NCI-H187 (cell line): ENCODE measurements around the gene DIPK1A.

Source experiments
- DNase-seq, 2 experiments: peaks; one replicate each; lab custom pipeline; 2025; lab: John Stamatoyannopoulos, UW

The DIPK1A gene

GRCh38 chr1:92952714-92953113 is 8.5 kb downstream of the DIPK1A start:
- DNase-seq = no peak

GRCh38 chr1:92951141-92951582 is 10.1 kb downstream of the DIPK1A start:
- no peak for DNase-seq

GRCh38 chr1:92949937-92950817 is 11.1 kb downstream of the DIPK1A start:
- DNase-seq = no peak

GRCh38 chr1:92948071-92948470 is 13.2 kb downstream of the DIPK1A start:
- DNase-seq = no peak

- DNase-seq = no peak
Measured at GRCh38 chr1:92945748-92946270, 15.5 kb downstream of the DIPK1A start.

- no peak for DNase-seq
Measured at GRCh38 chr1:92944901-92945747, 16.1 kb downstream of the DIPK1A start.

GRCh38 chr1:92943502-92943847 is 17.8 kb downstream of the DIPK1A start:
- no peak for DNase-seq

- no peak for DNase-seq
Measured at GRCh38 chr1:92940541-92940940, 20.7 kb downstream of the DIPK1A start.

GRCh38 chr1:92937731-92938130 is 23.5 kb downstream of the DIPK1A start:
- DNase-seq = no peak

GRCh38 chr1:92936865-92937264 is 24.4 kb downstream of the DIPK1A start:
- DNase-seq = no peak

- peak; percentile 60 to 72 for DNase-seq
Measured at GRCh38 chr1:92934395-92935378, 26.6 kb downstream of the DIPK1A start.

- DNase-seq = no peak
Measured at GRCh38 chr1:92933459-92933858, 27.8 kb downstream of the DIPK1A start.

GRCh38 chr1:92931691-92932090 is 29.6 kb downstream of the DIPK1A start:
- no peak for DNase-seq

GRCh38 chr1:92929461-92929860 is 31.8 kb downstream of the DIPK1A start:
- DNase-seq = no peak

GRCh38 chr1:92927870-92928269 is 33.4 kb downstream of the DIPK1A start:
- no peak for DNase-seq

GRCh38 chr1:92926873-92927272 is 34.4 kb downstream of the DIPK1A start:
- no peak for DNase-seq

GRCh38 chr1:92924501-92924900 is 36.8 kb downstream of the DIPK1A start:
- DNase-seq = no peak

- no peak for DNase-seq
Measured at GRCh38 chr1:92923664-92924063, 37.6 kb downstream of the DIPK1A start.

- no peak for DNase-seq
Measured at GRCh38 chr1:92922356-92923035, 38.8 kb downstream of the DIPK1A start.

- no peak for DNase-seq
Measured at GRCh38 chr1:92921031-92922023, 39.9 kb downstream of the DIPK1A start.
